Gastroesophageal sphincter (tissue), 4 donors: ENCODE measurements around the gene ACSF3. TPM values are rescaled to one million over a fixed set of nuclear protein-coding genes. Genes with fewer than 3 reads are reported as not detected.

Experiments
- ATAC-seq: fragments of 150-250 bp; one replicate; pipeline ENCODE4 v1.9.1; 2016; ENCODE audit warnings: mild to moderate bottlenecking, moderate library complexity
- H3K27ac ChIP-seq, 4 donors: fragments of 200-600 bp; sonication (generic) in 3 of 4; 1 replicate in 3 of 4; 2 replicates in 1 of 4; pipeline ENCODE4 v1.5.1; 2016 to 2019
- H3K27me3 ChIP-seq: fragments of 200-600 bp; sonication (generic); one replicate; pipeline ENCODE4 v1.5.1; 2019
- H3K36me3 ChIP-seq, 2 donors: fragments of 200-600 bp; sonication (generic); one replicate each; pipeline ENCODE4 v1.5.1; 2019; ENCODE audit warnings: control low read depth in 1 of 2
- H3K4me1 ChIP-seq, 3 donors: fragments of 200-600 bp; sonication (generic); 1 replicate in 2 of 3; 2 replicates in 1 of 3; pipeline ENCODE4 v1.5.1; 2016 to 2019; ENCODE audit warnings: control low read depth in 2 of 3
- H3K4me3 ChIP-seq, 2 donors: fragments of 200-600 bp; sonication (generic); one replicate each; pipeline ENCODE4 v1.5.1; 2019; ENCODE audit warnings: mild to moderate bottlenecking in 1 of 2, moderate library complexity in 1 of 2
- H3K9me3 ChIP-seq, 3 donors: fragments of 200-600 bp; sonication (generic); one replicate each; pipeline ENCODE4 v1.5.1; 2017 to 2019; ENCODE audit warnings: control low read depth in 2 of 3
- CTCF ChIP-seq, 4 experiments: fragments of 200-600 bp in 2 of 4; fragments of 450-650 bp in 2 of 4; sonication (generic) in 1 of 4; IDR thresholded peaks; one replicate each; pipeline ENCODE4 v1.5.1; 2017 to 2019; ENCODE audit warnings: antibody characterized with exemption in 4 of 4, mild to moderate bottlenecking in 2 of 4, moderate library complexity in 2 of 4
- EP300 ChIP-seq: sonication (generic); formaldehyde crosslinking; IDR thresholded peaks from one replicate; pipeline ENCODE4 v1.6.1; 2017; ENCODE audit warnings: antibody characterized with exemption, mild to moderate bottlenecking
- POLR2A ChIP-seq, 2 donors: fragments of 450-650 bp; IDR thresholded peaks; one replicate each; pipeline ENCODE4 v1.6.1; 2017; ENCODE audit warnings: antibody characterized with exemption in 2 of 2, mild to moderate bottlenecking in 2 of 2, moderate library complexity in 1 of 2
- POLR2AphosphoS5 ChIP-seq: sonication (generic); formaldehyde crosslinking; IDR thresholded peaks from one replicate; pipeline ENCODE4 v1.6.1; 2017; ENCODE audit warnings: antibody characterized with exemption
- WGBS, 2 donors: methylation state at CpG; one replicate each; pipeline ENCODE4 v1.1.5; 2018; ENCODE audit warnings: low coverage in 1 of 2; 5-methylcytosine and 5-hydroxymethylcytosine counted together
- total RNA-seq, 4 donors: library from RNA; depleted of rRNA; stranded (reverse); fragments of >200 nt; gene quantifications; one replicate each; pipeline ENCODE4 v1.1.0, GENCODE V29; 2016

The ACSF3 gene
- total RNA-seq, 4 donors from 2014 or later: 14.5 to 33.8 (median 28.8) TPM

- 73 to 90% methylated on average over 3 to 18 of the region's 26 CpGs for WGBS, 2 donors
- no peak for ATAC-seq
- peaks cover 0 to 94% of the 10 kb centered on the region in 2 donors for H3K36me3 ChIP-seq
- H3K4me3 ChIP-seq: no peak overlapping the region
- H3K27me3 ChIP-seq: no peaks in the 10 kb centered on the region
- TF ChIP-seq POLR2AphosphoS5 (no peak), CTCF (IDR thresholded peaks at IDR 0.05) (no peak), EP300 (no peak), POLR2A (IDR thresholded peaks at IDR 0.05) (no peak)
- H3K4me1 ChIP-seq: peaks cover 0 to 10% (median 0%) of the 10 kb centered on the region in 3 donors
- no peaks in the 10 kb centered on the region for H3K9me3 ChIP-seq
- H3K27ac ChIP-seq: no peak overlapping the region
Observed at GRCh38 chr16:89112377-89113151, 18.9 kb downstream of the ACSF3 start.

- Histone ChIP-seq H3K36me3 (peaks cover 0 to 94% of the 10 kb centered on the region in 2 donors), H3K4me3 (no peak overlapping the region), H3K27me3 (no peaks in the 10 kb centered on the region), H3K4me1 (peaks cover 0 to 10% (median 0%) of the 10 kb centered on the region in 3 donors), H3K27ac (no peak overlapping the region), H3K9me3 (no peaks in the 10 kb centered on the region)
- ATAC-seq: no peak
- TF ChIP-seq EP300 (no peak), CTCF (IDR thresholded peaks at IDR 0.05) (no peak), POLR2AphosphoS5 (no peak), POLR2A (IDR thresholded peaks at IDR 0.05) (no peak)
- 95% methylated on average over 8 of the region's 12 CpGs; no CpG with 5 or more reads in 1 of the 2 donors for WGBS, 2 donors
Observed at GRCh38 chr16:89113152-89113547, 19.5 kb downstream of the ACSF3 start.

- no peaks in the 10 kb centered on the region for H3K27me3 ChIP-seq
- WGBS, 2 donors: 92 to 100% methylated on average over 1 to 5 of the region's 27 CpGs
- peaks cover 0 to 94% of the 10 kb centered on the region in 2 donors for H3K36me3 ChIP-seq
- H3K4me1 ChIP-seq: peaks cover 0 to 10% (median 0%) of the 10 kb centered on the region in 3 donors
- no peak for TF ChIP-seq POLR2AphosphoS5
- TF ChIP-seq POLR2A (IDR thresholded peaks at IDR 0.05): no peak
- TF ChIP-seq CTCF (IDR thresholded peaks at IDR 0.05): no peak
- TF ChIP-seq EP300: no peak
- no peaks in the 10 kb centered on the region for H3K9me3 ChIP-seq
- no peak overlapping the region for H3K4me3 ChIP-seq
- no peak overlapping the region for H3K27ac ChIP-seq
- no peak for ATAC-seq
Observed at GRCh38 chr16:89113661-89114060, 20.0 kb downstream of the ACSF3 start.

GRCh38 chr16:89114159-89114981 is 20.7 kb downstream of the ACSF3 start:
- Histone ChIP-seq H3K36me3 (peaks cover 0 to 98% of the 10 kb centered on the region in 2 donors), H3K4me3 (no peak overlapping the region), H3K4me1 (peaks cover 0 to 10% (median 0%) of the 10 kb centered on the region in 3 donors), H3K9me3 (no peaks in the 10 kb centered on the region), H3K27me3 (no peaks in the 10 kb centered on the region), H3K27ac (peak overlapping the region in 2 of 4 donors; percentile 10 to 44)
- TF ChIP-seq CTCF (IDR thresholded peaks at IDR 0.05) (no peak), POLR2A (IDR thresholded peaks at IDR 0.05) (no peak), EP300 (no peak), POLR2AphosphoS5 (no peak)
- 58 to 80% methylated on average over 1 to 2 of the region's 33 CpGs for WGBS, 2 donors
- ATAC-seq: no peak
